Dermis microvascular lymphatic vessel endothelial cell (primary cell): ENCODE data around the gene GPR148. TPM values are rescaled to one million over a fixed set of nuclear protein-coding genes. Genes with fewer than 3 reads are reported as not detected.

Source experiments
- DNase-seq, 2 donors: peaks; one replicate each; pipeline versions ENCODE4 v3.0.0 to v3.0.0-alpha.2; 2010; ENCODE audit warnings: low read depth in 2 of 2
- total RNA-seq: library from RNA; depleted of rRNA; stranded (reverse); fragments of >200 nt; gene quantifications from 2 replicates; pipeline ENCODE4 v1.2.1, GENCODE V29; 2014

Gene GPR148
- total RNA-seq, 1 donor from 2014 or later = not detected

DNA sequence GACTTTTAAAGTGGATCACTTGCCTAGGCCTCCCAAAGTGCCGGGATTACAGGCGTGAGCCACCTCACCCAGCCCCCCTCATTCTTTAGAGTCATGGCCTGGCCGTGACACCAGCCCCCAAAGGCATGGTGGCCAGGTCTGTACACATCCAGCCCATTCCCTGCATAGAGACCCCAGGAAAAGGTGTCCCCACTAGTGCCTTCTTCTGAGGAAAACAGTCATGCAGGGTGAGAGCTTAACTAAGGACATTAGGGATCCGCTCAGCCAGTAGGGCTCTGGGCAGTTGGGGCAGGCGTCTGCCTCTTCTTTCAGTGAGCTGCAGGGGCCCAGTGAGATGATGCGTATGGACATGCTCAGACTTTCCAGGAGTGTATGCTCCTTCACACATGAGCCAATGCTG lies 20.8 kb downstream of the GPR148 start:
- no peak for DNase-seq

DNA sequence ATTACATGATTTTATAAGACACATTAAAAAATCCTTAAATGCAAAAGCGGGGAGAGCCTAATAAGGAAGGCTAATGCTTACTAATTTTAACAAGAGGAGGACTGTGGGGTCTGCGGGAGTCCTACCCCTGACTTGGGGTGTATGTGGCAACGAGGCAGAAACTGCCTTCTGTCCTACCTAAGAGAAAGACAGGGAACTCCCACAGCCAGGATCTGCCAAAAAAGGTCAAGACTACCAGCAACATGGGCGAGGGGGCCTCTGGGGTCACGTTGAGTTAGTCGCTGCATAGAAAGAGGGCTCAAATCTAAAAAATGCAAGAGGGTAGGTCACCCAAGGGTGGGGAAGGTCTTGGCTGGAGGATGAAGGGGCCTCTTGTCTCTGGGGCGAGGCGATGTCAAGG lies 25.9 kb downstream of the GPR148 start:
- no peak for DNase-seq

DNA sequence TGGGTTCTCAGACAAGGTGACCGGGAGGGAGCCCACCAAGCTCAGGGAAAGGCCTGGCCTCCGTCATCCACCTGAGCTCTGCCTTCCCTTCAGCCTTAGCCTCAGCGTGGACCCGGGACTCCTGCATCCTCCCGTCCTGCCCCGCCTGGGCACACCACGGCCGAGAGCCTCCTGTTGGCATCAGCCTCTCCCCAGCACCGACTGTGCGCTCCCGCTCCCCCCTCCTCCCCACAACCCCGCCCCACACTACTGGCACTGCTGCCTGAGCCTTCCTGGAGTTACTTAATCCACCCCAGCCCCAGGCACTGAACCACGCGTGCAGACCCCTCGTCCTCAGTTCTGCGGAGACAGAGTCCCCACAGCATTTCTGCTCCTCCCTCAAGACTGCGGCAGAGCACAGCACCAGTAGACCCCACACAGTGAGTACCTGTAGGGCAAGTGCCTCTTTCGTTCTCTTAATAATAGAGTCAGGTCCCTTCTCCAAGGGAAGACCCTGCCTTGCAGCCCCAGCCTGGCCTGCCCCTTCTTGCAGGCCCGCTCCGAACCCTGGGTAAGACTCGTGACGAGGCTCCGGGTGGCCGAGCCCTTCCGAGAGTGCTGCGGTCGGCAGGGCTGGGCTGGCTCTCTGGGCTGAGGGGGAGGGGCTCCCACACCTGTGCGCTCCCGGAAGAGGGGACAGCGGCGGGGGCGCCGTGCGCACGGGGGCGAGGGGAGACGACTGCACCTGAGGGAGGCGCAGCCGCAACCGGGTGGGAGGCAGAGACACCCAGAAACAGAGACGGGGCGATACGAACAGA lies 26.6 kb downstream of the GPR148 start, which contains the start of gene AMER3:
TSS of gene AMER3 (plus strand) at position 285 of the 797 bp plus-strand sequence. CDS start 6,533 bp downstream, outside the sequence.
- DNase-seq = no peak

DNA sequence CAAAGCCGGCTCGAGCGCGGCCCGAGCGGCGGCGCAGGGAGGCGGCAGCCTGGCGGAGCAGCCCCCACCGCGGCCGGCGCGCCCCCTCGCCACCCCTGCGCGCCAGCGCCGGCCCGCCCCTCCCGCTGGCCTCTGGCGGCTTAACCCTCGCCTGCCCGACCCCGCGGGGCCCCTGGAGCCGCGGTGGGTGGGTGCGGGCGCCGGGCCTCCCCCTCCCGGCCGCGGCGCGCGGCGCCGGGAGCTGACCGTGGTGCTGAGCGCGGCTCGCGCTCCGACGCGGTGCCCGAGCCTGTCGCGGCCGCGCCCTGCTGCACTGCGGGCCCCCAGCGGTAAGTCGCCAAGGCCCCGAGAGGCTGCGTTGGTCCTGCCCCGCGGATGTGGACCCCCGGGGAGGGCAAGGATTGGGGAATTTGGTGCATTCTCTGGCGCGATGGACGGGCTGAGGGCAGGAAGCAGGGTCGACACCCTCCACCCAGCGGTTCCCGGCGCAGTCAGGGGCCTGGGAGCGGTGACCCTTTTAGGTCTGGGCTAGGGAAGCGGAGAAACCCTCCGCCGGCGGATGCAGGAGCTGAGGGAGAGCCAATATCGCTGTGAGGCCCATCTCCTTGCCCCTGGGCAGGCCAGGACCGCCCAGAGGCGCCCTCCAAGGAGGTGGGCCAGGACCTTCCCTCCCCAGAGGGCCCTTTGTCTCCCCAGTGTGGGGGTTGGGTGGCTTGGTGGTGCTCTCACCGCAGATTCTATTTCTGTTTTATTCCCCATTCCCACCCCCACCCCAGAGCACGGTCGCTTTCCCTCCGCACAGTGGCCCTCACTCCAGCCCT lies 27.4 kb downstream of the GPR148 start:
- DNase-seq = peak in 1 of 2 donors; percentile 34

DNA sequence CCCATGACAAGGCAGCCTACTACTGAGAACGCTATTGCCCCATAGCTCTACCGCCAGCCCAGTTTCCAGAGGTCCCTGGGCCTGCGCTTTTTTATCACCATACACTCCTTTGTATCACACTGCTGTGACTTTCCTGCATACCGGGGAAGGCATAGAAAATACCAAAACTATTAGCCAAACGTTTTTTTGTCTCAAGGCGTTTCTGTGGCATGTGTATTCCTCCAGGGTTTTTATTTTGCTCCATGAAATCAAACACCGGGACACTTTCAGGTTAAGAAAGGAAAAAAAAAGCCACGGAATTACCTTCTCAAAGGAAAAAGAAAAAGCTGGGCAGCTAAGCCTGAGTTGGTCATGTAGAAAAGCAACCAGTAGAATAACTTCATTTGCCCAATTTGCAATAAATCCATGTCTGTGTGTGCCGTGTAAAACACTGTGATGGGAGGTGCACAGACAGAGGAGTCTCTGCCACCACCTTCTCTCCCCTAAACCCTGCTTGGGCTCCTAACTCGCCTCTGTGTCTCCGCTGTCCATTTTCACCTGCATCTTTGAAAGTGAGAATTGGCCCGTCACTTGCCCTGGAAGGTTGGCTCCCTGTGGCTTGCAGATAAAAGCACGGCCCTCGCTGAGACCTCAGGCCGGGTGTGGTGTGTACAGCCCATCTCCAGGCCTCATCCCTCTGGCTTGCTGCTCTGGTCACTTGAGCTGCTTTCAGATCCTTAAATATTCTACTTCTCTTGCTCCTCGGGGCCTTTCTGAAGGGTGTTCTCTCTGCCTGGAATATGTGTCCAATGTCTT lies 28.2 kb downstream of the GPR148 start:
- DNase-seq = no peak

DNA sequence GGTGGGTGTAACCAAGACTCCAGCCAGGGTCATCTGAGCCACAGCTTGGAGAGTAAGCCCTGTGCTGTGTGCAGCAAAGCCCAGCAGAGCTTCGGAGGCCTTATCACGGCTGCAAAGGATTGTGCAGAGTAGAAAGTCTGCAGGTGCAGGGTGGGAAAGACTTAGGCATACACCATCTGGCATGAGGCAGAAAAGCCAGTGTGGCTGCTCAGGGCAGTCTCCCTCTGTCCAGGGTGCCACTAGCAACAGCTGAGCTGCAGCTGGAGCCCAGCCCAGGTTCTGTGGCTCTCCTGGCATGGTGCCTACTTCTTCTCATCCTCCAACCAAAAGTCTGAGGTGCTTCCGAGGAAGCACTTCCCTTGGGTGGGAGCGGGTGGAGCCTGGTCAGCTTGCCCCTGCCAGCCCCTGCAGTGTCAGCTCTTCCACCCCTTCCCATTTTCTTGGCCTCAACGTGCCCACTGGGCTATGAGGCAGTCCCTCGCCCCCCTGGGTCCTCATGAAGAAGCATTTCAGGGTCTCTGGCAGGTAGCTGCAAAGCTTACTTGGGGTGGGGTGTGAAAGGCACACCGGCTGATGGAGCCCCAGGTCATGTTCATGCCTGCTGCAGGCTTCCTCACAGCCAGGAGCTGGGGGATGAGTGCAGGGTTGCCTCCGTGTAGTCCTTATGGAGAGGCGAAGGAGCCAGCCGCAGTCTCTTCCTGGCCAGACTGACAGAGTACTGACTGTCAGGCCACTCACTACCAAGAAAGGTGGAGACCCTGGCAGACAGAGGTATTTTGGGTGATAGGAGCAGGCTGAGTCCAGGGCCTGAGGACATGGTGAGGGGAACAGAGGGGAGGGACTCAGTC lies 31.3 kb downstream of the GPR148 start:
- DNase-seq = no peak

DNA sequence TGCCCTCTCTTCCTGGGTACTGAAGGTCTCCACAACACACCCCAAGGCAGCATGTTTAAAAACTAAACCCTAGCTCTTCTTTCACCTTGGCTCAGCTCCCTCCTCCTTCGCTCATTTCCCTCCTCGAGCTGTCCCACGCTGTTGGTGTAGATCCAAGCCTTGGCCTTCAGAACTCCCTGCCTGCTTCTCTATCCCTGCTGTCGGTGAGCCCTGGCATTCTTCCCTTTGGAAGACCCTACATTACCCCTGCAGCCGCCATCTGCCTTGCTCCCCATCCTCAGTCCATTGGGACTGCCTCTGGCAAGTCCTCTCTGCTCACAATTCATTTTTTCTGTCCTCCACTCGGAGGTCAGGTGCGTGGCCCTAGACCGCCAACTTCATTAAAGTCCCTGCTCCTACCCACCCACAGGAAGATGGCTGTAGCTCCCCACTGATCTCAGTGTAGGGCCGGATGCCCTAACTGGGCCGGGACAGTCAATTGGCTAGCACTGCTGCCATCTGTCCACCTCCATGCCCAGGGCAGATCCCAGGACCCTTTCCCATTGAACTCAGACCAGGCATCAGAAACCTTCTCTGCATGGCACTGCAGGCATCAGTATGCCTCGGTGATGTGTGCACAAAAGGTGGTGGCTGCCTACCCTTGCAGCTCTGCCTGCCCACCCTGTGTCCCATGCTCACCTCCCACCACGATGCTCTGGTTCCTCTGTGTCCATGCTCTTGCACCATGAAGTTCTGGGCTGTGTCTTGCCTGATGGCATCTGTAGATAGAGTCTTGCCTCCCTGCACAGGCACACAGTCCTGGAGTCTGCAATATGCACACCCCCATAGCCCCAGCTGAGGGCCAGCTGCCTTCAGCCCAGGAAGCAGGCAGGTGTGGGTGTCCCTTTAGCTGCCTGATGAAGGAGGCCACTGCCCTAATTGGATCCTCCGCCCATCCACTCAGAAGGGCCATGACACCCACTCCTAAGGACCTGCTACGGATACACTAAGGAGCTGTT lies 32.2 kb downstream of the GPR148 start:
- DNase-seq = no peak

DNA sequence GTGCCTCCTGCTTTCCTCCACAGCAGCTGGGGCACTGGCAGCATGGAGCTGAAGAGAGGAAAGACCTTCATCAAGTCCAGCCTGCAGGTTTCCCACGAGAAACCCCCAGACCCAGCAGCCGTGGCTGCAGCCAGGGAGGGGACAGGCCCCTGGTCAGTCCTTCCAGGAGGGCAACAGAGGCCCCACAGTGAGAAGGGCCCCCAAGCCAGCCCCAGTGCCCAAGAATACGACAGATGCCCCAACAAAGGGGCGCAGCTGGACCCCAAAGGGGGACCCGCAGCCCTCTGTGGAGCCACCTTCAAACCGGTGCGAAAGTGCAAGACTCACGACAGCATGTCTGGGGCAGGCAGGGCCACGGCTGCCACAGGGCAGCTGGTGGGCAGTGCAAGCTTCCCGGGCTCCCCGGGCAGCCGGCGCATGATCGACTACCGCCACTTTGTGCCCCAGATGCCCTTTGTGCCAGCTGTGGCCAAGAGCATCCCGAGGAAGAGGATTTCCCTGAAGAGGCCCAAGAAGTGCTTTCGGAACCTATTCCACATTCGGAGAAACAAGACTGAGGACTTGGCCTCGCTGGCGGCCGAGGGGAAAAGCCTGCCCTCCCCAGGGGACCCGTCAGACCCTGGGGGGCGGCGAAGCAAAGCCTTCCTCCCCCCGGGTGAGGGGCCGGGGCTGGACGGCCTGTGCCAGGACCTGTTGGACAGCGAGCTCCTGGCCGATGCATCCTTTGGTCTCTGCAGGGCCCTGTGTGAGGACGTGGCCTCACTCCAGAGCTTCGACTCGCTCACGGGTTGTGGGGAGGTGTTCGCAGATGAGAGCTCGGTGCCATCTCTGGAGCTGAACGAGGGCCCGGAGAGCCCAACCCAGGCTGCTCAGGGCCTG lies 33.4 kb downstream of the GPR148 start:
- no peak for DNase-seq

DNA sequence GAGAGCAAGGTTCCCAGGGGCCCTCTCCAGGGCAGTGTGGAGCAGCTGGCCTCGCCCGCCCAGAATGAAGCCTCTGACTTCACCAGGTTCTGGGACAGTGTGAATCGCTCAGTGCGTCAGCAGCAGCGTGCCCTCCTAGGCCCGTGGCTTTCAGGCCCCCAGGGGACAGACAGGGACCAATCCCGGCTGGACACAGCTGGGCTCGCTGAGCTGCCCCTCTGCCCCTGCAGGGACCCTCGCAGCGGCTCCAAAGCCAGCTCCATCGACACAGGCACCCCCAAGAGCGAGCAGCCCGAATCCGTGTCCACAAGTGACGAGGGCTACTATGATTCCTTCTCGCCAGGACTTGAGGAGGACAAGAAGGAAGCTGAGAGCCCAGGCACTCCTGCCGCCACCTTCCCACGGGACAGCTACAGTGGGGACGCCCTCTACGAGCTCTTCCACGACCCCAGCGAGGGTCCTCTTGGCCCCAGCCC lies 34.1 kb downstream of the GPR148 start:
- DNase-seq = no peak

DNA sequence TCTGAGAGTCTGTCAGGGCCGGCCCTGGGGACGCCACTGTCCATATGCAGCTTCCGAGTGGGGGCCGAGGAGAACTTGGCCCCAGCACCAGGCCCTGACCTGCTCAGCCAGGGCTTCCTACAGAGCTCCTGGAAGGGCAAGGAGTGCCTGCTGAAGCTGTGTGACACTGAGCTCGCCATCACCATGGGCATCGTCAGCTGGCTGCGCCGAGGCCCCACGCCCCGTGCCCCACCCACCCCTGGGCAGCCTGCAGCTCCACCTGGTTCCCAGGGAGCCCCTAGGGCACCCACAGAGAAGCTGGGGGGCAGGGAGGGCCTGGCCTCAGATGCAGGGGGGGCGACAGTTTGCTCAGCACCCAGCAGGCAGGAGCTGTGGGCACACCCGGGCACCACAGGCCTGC lies 34.5 kb downstream of the GPR148 start:
- no peak for DNase-seq

DNA sequence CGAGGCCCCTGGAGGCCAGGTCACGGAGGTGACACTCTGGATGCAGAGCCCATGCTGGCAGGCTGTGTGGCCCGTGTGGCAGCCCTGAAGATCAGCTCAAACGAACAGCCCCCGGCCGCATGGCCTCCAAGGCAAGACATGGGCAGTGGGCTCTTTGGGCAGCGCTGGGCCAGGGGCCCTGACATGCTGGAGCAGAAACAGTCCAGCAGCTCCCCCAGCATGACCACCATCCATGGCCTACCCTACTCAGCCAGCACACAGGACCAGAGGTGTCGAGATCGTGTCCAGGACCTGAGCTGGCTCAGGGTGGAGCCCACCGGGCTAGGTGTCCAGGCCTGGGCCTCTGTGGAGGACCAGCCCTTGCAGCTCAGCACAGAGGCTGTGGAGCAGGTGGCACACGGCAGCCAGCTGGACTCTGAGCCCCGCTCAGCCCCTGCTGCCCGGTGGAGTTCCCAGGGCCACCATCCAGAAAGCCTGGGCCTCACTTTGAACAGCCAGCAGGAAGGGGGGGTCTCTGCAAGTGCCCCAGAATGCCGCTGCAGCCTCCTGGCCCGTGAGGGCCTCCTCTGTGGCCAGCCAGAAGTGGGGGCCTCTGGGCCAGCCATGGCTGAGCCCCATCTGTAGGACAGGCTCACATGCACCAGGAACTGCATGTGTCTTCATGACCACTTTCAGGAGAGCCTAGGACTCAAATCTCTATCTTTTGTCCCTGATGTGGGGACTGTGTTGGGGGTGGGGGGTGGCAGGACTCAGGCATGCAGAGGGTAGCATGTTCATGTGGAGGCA lies 35.4 kb downstream of the GPR148 start:
- DNase-seq = no peak

DNA sequence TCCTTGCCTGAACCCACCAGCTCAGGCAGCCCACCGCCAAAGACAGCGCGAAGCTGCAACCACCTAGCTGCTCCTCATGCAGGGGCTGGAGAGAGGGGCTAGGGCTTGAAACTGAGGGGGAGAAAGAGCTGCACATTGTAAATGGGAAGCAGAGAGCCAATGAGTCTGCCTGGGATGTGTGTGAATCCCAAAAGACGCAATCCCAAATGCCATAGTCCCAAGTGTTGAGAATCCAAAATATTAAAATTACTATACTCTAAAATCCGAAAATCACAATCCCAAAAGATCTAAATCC lies 35.9 kb downstream of the GPR148 start:
- no peak for DNase-seq

DNA sequence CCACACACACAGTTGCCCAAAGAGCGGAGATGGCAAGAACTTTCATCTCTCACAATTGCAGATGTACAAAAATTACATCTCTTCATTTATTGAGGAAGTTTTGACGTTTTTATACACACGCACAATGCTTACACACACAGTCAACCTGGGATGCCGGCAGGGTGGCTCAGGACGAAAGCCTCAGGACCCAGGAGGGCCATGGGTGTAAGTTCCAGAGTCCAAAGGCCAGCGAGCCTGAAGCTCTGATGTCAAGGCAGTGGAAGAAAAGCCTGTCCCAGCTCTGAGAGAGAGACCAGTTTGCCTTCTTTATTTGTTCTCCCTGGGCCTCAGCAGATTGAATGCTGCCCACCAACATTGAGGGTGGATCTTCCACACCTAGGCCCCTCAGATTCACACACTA lies 36.6 kb downstream of the GPR148 start:
- DNase-seq = no peak

DNA sequence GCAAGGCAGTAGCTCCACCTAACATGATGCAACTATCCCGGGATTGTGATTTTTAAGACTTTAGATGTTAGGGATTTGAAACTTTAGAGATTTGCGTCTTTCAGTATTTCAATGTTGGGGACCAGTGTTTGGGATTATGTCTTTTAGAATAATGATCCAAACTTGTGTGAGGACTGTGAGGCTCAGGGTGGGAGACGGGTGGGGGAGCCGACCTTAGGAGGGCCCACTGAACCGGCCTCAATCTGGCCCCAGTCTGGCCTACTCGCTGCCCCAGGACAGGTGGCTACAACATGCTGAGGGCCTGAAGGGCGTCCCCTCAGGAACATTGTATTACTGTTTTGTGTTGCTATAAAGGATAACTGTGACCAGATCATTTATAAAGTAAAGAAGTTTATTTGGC lies 37.2 kb downstream of the GPR148 start:
- DNase-seq = no peak

DNA sequence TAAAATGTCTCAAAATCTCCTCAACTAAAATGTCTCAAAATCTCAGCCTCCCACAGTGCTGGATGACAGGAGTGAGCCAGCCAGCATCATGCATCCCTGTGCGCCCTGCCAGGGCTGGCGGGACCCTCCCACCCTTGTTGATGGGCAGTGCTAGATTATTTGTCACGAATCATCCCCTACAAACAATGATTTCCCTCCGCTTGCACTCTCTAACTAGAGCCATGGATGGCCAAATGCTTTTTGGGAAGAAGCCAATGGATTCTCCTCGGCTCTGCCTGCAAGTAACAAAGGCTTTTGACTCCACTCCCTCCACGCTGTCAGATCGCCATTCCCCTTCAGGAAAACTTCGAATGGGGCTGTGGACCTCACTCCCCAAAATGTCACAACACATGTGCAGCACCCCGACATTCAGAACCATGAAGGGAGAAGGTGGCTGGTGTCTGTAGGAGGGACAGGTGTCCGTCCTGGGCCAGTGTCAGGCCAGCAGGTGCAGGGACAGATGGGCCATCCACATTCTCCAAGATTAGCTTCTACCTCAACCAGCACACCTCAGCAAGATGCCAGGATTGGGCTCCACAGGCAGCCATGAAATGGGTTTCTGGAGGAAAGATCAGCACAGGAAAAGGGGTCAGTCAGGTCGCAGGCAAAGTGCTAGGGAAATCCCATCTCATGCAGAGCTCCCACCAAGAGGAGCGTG lies 38.0 kb downstream of the GPR148 start:
- no peak for DNase-seq

DNA sequence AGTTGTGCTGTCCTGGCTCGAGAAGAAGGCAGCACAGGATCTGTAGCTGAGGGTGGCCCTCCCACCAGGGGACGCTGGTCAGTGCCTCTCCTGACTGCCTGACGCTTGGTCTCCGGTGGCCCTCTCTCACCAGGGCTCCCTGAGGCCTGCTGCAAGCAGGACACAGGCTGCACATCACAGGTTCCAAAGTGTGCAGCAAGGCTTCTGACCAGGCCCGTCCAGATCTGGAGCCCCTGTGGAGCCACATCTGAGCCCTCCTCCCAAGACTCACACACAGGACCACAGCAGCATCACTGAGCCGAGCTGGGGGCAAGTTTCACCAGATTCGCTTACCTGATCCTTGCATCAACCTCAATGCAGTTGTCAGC lies 38.5 kb downstream of the GPR148 start:
- no peak for DNase-seq

DNA sequence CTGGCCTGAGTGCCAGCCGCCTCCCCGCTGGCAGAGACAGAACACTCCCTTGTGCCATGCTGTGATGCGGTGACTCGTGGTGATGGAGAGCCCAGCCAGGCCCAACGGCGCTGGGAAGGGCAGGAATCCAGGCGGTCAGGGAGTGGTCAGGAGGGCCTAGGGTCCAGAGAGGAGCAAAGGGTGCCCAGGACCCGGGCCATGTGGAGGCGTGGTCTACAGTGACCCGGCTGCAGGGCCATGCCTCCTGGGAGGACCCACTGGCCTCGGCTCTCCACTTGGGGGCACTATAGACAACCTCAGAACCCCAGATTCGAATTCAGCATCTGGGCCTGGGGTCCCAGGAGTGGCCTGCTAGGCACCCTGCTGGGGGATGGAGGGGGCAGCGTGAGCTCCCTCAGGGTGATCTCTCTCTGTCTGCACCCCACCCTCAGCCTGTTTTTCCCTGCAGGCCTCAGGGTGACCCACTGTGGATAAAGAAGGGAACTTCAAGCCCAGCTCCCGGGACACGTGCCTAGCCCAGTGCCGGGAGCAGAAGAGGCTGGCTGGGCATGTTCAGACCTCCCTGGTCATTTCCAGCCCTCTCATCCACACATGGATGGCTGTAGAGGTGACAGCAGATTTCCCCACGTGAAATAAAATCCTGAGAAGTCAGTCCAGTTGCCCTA lies 39.5 kb downstream of the GPR148 start:
- no peak for DNase-seq
